Stimulated activated CD8-positive, alpha-beta memory T cell treated with anti-CD3 and anti-CD28 coated beads, Interleukin-4, amount 100 ng/mL, for 4 hours (primary cell): ENCODE data around the gene PJA2.

Experiments used
- DNase-seq, 2 donors: peaks; one replicate each; pipeline ENCODE4 v3.0.0-alpha.2; 2020; ENCODE audit warnings: low read depth in 2 of 2, low spot score in 1 of 2

Gene PJA2

DNA sequence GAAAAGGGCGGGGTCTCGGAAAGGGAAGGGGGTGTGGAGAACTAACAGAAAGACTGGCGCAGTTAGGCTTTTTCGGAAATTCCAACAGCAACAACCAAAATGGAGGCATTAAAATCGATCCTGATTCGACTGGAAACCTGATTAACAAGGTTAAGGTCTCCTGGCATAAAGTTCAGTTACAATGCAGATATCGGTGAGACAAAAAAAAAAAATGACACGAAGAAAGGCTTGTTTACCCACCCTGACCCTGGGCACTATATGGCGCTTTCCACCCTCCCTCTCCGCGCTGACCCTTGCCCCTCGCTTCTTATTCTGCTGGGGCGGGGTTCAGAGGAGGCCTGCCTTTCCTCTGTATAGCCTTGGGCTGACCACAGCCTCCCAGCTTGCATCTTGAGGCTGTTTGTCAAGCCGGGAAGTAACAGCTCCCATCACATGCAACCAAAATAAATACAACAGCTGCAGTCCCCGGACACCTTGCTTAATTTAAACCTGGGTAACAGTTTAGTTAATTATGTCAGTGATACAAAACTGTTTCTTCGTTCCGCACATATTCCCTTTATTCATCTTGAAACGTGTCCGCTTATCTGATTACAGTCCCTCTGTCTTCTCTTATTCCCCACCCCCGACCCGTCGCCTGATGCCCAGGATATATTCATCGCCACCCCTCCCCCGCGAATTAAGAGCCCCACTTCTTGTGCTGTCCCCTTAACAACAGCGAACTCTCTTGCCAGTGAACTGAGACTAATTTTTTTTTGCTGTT, 795 bp upstream of the PJA2 start:
- peak; percentile 4 to 5 for DNase-seq

DNA sequence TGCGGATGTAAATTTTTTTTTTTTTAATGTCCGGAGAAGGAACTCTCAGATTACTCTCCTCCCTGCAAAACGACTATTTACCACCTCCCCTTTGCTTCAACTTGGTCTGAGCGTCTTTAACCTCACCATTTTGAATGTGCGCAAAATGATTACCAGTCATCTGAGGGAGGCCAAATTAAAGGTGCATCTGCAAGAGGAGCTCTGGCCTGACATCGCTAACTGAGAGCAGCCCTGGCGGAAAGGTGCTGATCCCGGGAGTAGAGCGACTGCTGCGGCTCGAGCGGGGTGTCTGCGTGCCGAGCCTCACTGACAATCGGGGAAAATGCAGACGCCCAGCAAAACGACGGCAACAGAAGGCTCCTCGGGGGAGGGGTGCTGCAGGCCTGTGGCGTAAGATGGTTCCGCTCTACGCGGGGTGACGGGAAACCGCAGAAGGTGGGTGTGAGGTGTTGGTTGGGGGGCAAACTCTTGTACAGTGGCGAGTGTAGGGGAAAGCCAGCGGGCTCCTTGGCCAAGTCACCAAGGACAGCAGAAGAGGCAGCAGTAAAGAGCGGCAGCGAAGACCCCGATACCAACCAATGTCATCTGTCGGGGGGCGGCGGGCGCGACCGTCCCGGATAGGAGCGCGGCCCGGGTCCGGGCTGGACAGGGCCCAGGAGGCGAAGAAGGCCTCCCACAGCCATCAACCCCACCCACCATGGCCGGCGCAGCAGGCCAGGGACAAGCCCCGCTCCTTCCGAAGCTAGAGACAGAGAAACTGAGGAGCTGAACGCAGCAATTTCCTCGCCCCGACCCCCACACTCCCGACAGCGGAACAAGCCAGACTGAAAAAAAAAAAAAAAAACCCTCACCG, 557 bp downstream of the PJA2 start:
- DNase-seq: peak; percentile 57 to 74

DNA sequence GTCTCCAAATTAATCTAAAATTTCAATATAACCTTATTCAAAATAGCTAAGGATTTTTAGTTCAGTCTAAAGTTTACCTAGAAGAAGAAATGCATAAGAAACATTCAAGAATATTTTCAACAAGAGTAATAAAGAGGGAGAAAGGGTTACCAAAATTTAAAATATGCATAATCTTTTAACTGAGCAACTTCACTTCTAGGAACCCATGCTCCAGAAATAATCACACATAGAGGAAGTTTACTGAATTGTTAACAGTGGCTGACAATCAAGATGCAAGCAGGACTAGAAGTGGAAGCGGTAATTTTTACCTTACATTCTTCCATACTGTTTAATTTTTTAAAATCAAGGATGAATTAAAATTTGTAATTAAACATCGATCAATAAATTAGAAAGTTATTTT, 1.9 kb downstream of the PJA2 start:
- DNase-seq: no peak

DNA sequence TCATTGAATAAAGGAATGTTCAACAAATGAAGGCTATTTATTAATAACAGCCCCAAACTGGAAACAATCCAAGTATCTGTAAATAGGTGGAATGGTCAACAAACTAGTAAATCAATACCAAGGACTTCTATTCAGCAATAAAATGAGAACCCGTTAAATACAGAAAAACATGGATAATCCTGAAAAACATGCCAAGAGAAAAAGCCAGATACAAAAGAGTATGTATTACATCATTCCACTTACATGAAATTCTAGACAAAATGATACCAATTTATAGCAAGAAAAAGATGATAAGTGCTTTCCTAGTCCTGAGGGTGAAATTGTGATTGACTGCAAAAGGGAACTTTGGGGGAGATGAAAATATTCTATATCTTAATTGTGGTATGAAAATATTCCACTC, 3.1 kb downstream of the PJA2 start:
- no peak for DNase-seq

DNA sequence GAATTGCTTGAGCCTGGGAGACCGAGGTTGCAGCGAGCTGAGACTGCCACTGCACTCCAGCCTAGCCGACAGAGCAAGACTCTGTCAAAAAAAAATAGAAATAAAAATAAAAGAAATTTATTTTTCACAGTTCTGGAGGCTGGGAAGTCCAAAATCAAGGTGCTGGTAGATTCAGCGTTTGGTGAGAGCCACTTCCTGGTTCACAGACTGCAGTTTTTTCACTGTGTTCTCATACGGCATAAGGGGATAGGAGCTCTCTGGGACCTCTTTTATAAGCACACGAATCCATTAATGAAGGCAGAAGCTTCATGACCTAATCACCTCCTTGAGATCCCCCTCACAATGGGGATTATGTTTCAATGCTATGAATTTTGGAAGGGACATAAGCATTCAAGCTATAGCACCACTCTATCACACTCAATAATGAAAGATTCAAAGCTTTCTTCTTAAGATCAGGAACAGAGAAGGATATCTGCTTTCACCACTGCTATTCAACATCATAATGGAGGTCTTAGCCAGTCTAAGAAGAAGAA, 5.3 kb downstream of the PJA2 start:
- no peak for DNase-seq

DNA sequence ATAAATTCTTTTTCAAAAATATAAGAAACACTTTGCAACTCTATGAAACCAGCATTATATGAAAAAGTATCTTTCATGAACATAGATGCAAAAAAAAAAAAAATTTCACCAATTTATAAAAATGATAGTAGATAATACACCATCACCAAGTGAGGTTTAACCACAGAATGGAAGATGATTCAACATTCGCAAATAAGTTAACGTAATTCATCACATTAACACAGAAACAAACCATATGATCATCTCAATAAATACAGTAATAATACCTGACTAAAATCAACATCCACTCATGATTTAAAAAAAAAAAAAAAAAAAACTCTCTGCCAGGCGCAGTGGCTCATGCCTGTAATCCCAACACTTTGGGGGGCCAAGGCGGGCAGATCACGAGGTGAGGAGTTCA, 6.3 kb downstream of the PJA2 start:
- DNase-seq: no peak

DNA sequence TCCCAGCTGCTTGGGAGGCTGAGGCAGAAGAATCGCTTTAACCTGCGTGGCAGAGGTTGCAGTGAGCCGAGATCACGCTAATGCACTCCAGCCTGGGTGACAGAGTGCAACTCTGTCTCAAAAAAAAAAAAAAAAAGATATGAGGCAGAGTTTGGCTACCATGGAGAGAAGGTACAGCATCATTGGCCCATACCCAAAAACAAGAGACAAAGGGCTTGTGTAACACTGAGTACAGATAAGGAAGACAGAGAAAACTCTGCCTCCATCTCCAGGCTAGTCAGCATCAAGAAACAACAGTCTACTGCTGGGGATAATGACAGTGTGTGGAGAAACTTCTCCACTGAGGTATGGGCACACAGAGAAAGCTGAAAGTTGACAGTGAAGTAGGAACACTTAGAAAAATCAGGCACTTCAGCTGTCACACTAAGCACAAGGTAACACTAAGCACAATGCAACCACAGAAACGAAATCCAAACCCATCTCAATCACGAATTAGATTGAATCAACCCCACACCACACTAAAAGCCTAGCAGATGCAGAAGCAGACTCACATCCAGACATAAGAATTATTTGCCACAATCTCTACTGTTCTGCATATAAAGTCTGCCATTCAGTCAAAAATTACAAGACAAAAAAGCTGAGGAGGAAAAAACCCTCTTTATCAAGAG, 10.5 kb downstream of the PJA2 start:
- DNase-seq: no peak

DNA sequence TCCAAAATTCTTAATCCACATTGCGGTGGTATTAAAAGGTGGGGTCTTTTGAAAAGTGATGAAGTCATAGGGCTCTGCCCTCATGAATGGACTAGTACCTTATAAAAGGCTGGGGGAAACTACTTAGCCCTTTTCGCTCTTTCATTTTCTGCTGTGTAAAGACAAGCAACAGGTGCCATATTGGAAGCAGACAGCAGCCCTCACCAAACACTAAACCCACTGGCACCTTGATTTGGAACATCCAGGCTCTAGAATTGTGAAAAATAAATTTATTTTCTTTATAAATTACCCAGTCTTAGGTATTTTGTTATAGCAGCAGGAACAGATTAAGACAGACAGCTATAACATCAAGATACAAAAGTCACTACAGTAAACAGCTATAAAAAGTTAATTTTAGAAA, 12.8 kb downstream of the PJA2 start:
- no peak for DNase-seq

DNA sequence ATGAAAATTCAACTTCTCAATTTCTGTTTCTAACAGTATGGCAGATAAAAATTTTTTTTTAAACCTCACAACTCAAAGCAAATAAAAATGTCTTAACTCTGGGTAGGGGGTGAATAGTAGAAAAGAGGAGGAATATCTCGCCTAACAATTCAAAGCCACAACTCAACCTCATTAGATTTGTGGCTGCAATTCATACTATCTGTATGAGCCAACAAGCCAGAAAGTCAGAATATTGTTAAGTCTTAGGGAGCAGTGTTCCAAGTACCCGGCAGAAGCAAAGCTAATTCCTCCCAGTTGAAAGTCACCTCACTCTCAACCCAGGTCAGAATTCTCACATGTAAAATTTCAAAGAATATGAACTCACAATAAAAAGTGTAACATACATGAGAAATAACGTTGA, 15.0 kb downstream of the PJA2 start:
- DNase-seq: no peak

DNA sequence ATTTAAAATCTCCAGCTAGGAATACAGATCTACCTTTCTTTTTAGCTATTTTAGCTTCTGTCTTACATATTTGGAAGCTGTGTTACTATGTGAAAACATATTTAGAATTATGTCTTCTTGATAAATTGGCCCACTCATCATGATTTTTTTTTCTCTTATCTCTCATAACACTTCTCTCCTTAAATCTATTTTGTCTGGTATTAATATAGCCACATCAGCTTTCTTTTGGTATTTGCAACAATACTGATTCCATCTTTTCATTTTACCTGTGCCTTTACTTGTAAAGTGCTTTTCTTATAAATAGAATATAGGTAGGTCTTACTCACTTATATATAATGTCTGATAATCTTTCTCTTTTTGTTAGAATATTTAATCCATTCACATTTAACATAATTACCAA, 19.6 kb downstream of the PJA2 start:
- no peak for DNase-seq

DNA sequence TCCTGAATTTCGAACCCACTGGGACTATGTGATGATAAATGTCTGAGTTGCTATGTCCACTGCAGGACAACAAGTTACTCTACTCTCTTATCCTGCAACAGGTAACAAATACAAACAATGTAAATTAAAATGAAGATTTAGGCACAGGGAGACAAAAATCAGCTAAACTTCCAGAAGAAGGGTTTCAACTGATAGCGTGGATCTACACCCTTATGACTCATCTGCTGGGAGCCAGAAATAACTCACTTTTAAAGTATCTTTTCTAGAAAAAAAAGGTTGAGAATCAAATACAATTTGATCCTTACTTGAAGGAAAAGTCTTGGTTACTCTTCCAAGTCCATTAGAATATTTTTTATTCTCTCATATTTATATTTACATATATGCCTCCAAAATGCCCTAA, 21.4 kb downstream of the PJA2 start:
- no peak for DNase-seq

DNA sequence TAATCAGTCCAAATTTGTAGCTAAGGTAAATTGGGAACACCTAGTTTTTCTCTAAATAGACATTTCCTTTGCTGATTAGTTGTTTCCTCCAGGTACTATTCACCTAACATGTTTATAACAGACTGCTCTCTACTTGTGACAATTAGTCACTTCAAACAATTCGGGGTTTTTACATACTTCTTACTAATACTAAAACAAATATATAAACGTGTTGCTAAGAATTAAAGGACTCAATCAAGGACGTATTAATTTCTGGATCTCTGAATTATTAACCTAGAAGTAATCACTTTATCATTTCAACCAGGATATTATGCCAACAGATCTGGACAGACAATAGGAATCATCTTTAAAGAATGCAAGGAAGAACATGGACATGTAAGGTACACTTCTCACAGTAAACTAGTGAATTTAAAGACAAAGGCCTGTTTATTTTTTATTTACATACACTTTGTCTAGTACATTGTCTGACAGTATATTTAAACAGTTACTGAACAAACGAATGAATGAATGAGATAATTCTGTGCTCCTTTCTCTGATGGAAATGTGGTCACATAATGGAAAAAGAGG, 22.3 kb downstream of the PJA2 start:
- DNase-seq: no peak

DNA sequence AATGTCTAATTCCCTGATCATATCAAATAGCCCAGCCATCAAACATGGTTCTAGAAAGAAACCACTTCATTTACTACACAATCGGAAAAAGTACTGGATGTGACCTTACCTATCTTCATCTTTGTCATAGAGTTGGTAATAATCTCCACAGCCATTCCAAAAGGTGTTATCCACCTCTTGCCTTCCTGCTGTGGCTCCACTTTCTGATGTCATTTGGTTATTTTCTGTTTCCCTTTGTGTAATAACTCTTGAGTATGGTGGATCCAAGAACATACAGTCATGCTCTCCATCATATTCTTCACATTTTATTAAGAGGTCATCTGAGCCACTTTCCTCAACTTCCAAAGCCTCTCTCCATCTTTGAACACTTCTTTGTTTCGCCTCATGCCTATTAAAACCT, 31.7 kb downstream of the PJA2 start:
- DNase-seq: no peak

DNA sequence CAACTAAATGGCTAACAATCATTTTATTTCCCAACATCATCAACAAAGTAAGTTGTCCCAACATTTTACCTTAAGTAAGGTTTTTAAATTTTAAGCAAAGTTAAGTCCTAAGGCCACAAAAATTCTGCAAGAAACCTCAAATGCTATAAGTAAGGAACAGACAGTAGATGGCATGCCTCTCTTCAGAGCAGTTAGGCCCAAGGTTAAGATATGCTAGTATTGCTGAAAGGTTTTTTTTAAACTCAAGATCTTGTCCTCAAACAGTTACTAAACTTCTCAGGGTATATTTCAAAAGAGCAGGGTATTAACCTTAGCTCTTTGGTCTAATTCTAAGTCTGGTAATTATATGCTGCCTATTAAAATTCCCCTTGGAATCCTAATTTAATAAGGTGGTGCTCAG, 35.1 kb downstream of the PJA2 start:
- DNase-seq: no peak

DNA sequence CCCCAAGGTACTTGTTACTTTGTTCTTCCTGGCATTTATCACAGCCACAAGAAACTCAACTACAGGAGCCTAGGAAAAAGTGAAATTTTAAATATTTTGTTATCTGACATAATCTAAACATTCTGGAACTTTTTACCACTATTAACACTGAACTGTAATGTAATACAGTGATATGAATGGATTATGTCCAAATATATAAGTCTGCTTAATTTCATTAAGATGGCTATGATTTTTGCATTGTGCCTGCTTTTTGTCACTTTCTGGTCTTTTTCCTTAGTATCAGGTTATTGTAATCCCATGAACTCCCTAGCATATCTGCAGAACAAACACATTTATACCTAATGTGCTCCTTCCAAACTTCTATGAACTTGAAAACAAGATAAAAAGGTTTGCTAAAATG, 35.8 kb downstream of the PJA2 start:
- DNase-seq: no peak

DNA sequence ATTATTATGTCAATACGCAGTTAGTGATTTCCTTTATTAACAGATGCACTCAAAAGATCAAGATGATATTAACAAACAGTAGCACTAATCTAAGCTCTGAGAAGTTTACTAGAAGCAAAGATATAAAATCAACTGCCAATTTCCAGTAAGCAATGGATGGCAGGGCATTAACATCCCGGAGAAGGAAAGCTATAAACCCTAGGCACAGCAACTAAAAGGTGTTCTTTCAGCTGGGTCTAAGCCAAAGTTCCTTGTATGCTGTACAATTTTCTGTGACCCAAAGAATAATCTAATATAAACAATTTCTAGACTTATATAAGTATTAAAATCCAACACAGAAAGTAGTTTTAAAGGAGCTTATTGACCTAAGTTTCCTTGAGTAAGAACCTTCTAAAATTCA, 39.4 kb downstream of the PJA2 start:
- no peak for DNase-seq

DNA sequence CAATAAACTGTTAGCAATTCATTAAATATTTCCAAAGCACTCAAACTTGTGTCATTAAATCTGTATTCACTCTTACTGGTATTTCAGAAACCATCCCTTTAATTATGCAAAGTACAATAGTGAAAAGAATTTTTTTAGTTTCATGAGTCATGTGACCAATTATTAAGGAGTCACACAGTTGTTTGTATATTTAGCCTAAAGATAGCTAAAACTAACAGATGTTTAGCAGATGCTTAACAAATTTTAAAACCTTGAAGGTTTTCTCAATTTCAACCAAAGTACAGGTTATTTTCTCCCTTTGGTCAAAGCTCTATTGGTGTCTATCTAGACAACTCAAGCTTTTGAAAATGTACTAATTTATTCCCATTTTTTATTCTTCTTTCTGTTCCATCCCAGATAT, 44.1 kb downstream of the PJA2 start:
- no peak for DNase-seq

DNA sequence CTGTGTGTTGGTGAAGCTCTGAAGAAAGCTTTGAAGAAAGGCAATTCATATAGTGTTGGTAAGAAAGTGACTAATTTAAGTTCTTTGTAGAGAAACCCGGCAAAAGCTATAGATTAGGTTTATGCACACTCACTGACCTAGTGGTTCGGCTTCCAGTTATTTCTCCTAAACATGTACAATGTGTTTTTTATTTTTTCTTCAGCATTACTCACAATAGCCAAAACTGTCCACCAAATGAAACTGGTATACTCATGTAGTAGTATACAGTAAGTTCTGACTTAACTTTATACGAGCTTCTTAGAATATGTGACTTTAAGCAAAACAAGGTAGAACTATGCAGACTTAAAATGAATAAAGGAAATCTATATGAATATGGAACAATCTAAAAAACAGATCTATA, 44.8 kb downstream of the PJA2 start:
- DNase-seq: no peak

DNA sequence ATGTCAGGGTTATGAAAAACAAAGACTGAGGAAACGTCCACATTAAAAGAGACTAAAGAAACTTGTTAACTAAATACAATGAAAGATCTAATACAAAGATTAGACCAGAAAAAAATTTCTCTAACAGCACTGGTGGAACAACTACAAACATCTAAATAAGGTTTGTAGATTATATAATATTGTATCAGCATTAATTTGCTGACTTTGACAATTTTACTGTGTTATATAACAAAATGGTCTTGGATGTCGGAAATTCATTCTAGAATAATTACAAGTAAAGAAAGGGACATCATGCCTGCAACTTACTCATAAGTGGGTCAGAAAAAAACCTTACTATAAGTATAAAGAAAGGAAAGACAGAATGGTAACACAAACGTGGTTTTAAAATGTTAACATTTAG, 50.1 kb downstream of the PJA2 start:
- no peak for DNase-seq

DNA sequence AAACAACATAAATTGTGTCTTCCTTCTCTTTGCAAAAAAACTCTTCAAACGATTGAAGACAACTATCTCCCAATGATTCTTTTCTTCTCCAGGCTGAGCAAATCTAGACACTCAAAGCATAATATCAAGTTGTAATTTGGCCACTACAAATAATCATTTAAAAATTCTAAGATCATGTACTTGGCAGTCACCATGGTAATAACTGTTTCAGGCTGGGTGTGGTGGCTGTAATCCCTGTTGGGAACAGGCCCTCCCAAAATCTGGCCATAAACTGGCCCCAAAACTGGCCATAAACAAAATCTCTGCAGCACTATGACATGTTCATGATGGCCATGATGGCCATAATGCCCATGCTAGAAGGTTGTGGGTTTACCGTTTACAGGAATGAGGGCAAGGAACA, 52.0 kb downstream of the PJA2 start:
- no peak for DNase-seq

DNA sequence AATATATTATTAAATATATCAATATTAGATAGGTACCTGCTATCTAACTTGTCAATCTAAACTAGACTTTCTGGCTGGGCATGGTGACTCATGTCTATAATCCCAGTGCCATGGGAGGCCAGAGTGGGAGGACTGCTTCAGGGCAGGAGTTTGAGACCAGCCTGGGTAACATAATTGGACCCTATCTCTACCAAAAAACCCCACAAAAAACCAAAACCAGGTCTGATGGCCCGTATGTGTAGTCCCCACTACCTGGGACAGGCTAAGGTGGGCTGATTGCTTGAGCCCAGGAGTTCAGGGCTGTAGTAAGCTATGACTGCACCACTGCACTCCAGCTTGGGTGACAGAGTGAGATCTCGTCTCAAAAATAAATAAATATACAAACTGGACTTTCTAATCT, 55.0 kb downstream of the PJA2 start:
- DNase-seq: no peak
